ENCODE data around the gene ITGA2.

Gene ITGA2

DNA sequence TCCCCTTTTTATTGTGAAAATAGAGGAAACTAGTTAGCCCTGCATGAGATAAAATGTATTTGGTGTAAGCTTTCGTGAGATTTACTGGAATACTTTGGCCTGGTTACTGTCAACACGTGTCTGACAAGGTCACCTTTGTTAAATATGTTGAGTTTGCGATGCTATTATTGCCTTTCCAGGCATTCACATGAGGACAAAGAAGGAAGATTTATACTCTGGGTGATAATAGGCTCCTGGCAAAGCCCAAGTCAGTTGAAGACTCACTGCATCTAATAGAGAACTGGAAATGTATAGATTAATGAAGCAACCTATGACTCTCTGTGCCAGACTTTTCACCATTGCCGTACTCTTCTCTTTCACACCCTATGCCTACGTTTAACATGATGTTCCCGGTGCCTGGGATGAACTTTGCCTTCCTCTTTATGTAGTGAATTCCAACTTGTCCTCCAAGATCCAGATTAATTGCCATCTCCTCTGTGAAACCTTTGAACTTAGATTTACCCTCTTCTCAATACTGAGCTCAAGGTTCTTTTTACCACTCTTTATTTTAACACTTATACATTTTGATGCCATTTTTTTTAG, 33.9 kb downstream of the ITGA2 start:
- no peak for DNase-seq

DNA sequence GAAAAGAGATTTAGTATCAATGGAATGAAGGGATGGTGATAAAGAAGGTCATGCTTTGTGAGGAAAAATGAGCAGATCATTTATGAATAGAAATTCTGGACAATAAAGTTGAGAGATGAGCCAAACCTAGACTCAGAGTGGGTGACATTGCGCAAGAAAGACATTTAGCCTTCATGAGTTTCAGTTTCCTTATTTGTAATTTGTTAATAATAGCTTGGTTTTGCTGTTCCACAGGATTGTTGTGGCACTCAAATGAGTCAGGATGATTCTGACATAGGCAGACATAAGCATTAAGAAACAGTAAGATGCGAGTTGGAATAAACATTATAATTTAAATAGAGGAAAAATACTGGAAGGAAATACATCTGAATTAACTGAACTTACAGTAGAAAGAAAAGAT, 34.8 kb downstream of the ITGA2 start:
- DNase-seq = no peak

DNA sequence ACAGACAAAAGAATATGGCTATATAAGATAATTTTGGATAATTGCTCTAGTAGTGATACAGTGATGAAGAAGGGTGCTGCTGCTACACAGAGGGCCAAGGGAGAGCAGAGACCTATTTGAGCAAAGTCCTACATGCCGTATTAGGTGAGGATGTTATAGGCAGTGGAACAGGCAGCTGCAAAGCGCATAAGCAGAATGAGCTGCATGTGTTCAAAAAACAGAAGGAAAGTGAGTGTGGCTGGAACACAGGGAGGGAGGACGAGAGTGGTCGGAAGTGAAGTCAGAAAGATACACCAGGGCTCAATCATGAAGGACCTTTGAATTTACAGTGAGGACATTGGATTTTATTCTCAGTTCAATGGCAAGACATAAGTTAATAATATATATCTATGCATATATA, 35.4 kb downstream of the ITGA2 start:
- no peak for DNase-seq

DNA sequence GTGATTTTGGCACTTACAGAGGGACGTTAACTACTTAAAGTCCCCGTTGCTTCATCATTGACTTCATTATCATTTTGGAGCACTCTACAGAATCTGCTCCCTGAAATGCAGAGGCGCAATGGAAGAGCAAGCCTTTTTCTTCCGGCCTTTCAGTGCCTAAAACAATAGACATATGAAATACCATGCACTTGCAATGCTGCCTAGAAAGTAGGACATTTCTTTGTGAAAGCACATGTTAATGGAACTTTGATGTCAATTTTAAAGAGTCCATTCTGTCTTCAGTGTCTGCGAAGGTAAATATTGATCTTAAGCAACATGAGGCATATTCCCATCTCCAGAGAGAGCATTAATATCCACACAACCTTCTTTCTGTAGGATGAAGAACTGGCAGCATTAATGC, 36.3 kb downstream of the ITGA2 start:
- DNase-seq = no peak

DNA sequence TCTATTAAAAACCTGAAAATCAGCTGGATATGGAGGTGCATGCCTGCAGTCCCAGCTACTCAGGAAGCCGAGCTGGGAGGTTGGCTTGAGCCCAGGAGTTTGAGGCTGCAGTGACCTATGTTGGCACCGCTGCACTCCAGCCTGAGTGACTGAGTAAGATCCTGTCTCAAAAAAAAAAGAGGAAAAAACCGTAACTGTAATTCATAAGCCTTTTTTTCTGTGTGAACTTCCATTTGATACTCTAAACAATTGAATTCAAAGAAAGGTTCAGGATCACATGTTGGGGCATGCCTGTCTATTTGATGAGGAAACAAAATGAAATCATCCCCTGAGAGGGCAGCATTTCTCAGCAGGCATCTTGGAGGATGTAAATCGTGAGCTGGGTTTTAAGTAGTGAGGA, 38.8 kb downstream of the ITGA2 start:
- DNase-seq = no peak

DNA sequence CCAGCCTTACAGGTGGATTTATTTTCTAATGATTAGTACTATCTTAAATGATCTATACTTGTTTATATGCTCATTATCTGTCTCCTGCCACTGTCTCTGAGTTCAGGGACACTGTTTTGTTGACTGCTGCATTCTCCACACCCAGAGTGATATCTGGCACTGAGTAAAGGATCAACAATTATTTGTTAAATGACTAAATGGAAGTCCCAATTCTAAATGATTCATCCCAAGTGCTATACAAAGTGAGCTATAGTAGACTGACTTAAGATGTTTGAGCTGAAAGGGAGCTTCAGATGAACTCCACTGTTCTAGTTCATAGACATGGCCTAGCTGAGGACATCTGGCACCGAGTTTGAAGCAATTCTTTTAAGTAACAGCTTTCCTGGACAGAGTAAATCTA, 40.5 kb downstream of the ITGA2 start:
- no peak for DNase-seq

DNA sequence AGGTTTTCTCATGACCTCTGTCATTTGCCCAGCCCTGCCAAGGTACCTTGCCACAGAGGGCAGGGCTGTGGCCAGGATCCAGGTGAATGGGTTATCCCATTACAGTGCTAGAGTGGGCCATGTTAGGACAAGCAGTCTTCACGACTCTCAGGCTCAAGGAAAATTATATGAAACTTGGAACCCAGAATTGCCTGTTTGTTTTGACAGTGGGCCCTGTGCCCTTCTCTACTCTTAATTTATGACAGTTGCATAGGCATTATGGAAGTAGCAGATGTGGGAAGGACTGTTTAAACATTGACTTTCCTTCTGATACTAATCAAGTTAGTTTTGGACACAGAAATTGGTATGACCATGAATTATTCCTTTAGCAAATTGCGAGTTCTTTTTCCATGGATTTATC, 41.7 kb downstream of the ITGA2 start:
- DNase-seq = no peak

DNA sequence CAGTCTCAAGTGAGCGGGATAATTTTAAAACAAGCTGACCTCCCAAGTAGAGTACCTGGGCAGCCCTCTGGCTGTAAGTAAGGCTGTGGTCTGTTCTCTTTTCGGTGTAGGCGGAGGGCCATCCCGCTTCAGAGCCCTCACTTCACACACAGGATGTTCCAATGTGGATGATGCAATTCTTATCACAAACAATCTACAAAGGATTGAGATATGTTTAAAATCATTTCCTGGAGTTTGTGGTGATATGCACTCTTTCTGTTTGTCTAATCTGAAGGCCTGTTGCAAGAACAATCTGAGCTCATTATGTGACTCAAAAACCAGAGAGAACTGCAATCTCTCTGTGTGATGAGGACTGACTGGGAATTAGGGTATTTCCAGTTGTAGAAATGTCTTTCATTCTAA, 42.5 kb downstream of the ITGA2 start:
- no peak for DNase-seq

DNA sequence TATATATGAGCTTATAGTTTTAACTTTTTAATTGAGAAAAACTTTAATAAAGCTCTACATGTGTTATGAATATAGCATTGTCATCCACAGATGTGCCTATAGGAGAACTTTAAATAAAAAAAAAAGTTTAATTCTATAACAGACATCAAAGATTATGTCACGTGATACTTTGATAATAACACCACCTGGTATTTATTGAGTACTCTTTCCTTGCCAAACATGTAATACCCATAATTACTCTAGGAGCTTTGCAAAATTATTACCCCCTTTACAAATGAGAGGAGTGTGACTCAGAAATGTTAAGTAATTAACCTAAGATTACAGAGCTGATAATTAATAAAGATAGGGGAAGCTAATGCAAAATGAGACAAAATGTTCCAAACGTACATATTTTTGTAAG, 43.0 kb downstream of the ITGA2 start:
- DNase-seq = no peak

DNA sequence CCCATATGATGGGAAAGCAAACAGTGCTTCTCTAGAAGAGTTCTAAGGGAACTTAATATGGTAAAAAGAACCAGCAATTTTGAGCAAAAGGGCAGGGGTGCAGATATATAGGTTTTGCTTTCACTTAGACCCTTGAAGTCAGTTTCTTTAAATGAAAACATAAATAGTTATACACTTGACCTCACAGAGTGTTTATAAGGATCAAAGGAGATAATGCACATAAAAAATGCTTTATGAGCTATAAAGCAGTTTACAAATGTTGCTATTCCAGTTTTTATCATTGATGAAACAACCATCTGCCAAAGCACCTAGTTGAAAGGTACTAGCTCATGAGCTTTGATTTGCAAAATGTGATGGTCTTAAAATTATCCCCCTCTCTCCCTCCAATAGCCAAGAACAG, 45.7 kb downstream of the ITGA2 start:
- DNase-seq = no peak

DNA sequence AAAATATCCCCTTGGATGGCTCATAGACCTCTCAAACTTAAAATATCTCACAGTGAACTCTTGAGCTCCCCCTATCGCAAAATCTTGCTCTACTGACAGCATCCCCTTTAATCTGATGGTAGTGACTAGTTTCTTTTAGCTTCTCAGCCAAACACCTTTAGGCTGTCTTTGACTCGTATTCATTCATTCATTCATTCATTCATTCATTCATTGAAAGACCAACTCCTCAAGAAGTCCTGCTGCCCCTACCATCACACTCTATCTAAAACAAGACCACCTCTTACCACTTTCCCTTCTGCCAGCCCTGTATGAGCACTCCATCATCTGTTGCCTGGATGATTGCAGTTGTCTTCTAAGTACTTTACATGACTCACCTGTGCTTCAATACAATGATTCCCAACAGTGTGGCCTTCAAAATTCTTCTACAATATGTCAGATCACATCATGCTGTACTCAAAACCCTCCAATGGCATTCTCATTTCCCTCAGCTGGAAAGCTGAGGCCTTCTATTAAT, 46.8 kb downstream of the ITGA2 start:
- DNase-seq = no peak

DNA sequence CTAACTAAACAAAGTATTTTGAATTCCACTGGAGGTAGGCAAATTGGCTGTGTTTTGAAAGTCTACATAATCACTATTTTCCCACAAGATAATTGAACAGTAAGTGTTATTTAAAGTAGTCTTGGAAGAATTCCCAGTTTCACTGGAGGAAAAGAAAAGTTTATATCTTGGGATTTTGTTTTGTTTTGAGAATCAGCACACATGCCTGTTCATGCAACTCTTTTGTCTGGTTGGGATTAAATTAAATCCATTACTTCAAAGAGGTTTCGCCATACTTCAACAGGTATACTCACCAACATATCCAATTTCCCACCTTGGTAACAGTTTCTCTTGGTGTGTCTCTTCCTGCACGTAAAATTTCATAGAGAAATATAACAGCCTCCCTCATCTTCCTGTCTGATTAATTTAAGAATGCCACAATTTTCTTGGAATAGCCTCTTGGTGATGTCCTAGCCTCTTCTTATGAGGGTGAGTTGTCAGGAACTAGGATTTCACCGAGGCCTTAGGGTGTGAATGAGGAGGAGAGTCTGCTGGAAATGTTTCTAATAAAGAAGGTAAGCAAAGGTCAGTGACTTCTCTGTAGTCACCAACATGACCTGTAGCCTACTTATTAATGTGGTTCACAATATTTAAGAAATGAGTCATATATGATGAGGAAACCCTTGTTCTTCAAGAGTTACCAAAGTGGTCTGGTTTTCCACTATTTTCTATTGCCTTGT, 48.1 kb downstream of the ITGA2 start:
- no peak for DNase-seq

DNA sequence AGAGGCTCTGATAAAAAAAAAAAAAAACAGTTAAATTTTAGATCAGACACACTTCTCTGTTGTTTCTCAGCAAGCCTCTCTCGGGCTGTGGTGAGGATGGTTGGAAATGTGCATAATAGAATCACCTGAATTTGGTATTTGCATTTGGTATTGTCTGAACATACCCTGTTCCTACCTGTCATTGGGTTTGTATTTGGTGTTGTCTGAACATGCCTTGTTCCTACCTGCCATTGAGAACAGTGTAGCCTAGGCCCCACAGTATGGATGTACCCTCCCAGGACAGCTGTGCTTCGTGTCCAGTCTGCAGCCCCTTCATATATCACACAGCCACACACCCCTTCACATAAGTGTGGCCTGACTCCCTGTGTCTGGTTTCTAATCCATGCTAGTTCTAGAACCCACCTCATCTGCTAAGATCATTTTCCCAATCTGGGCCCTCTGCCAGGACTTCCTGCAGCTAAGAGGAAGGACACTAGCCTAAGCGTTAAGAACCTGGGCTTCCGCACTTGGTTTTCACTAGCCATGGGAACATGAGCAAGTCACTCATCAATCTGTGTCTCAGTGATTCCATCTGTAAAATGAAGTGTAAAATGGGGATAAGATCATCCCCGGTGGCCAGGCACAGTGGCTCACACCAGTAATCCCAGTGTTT, 49.2 kb downstream of the ITGA2 start:
- DNase-seq = no peak

DNA sequence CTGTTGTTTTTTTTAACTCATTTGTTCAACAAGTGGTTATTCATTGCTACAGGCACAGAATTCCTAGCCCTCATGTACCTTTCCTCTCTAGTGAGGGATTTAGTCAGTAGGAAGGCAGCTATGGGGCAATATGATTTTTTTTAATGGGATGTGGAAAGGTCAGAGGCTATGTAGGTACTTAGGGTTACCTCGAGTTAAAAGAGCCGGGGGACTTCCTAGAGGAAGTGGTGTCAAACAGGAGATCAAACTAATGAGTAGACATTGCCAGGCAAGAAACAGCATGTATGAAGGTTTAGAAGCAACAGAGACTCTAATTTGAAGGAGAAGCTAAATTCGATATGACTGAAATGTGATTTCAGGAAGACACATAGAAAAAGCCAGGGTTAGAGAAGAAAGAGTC, 50.7 kb downstream of the ITGA2 start:
- no peak for DNase-seq

DNA sequence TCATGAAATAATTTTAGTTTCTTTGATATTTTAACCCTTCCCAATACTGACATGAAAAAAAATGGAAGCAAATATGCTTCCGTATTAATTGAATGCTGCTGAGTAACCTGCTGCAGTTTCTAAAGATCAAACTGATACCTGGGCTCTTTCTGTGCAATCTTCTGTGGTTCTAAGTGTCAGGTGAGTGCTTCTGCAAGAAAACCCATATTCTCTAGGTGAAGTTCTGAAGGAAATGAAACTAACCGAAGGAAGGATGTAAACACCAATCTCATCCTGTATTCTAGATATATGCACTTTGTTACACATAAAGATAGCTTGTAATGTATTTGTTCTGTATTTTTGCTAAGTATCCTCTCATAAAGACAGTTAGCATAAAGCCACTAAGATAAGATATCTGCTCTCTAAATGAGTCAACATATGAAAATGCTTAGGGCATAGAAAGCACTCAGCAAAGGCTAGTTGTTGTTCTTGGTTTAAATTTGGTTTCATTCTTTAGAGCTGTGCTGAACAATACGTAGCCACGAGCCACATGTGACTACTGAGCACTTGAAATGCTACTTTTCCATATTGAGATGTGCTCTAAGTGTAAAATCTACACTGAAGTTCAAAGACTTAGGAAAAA, 52.0 kb downstream of the ITGA2 start:
- no peak for DNase-seq

DNA sequence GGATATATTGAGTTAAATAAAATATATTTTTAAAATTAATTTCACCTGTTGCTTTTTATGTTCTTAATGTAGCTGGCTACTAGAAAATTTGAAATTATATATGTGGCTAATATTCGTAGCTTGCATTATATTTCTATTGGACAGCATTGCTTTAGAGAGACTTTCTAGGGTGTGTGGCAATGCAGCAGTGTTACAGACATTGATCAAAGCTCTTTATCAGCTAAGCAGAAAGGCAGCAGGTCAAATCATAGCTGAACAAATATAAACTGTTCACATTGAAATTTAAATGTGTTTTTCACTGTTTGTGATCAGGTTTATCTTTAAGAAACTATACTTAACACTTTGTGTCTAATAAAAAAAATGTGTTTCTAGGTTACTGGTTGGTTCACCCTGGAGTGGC, 52.6 kb downstream of the ITGA2 start:
- no peak for DNase-seq

DNA sequence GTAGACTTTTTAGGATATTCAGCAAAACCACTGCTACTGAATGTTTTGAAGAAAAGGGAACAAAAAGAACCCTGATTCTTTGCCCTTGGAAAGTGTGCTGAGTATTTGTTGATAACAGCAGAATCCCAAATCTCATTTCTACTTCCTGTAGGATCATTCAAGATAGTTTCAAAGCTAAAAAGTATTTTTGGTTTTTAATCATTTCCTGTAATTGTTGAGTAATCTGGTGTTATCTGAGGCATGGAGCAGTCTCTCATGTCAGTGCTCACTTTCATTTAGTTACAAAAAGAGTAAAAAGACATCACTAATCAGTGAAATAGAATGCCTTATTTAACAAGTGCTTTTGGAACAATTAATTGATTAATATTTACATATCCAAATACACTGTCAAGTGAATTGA, 56.1 kb downstream of the ITGA2 start:
- no peak for DNase-seq

DNA sequence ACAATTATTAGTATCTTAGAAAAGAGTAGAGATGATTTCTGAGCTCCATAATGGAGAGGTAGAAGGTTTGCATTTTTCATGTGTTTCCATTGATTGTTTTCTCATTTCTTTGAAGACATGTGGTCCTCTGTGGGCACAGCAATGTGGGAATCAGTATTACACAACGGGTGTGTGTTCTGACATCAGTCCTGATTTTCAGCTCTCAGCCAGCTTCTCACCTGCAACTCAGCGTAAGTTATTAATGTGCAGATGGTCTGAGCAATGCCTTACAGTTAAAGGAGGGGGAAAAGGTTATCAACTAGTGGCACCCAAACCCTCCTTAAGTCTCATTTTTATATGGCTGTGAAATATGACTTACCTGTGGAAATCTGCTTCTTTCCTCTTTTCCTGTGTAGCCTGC, 59.1 kb downstream of the ITGA2 start:
- no peak for DNase-seq

DNA sequence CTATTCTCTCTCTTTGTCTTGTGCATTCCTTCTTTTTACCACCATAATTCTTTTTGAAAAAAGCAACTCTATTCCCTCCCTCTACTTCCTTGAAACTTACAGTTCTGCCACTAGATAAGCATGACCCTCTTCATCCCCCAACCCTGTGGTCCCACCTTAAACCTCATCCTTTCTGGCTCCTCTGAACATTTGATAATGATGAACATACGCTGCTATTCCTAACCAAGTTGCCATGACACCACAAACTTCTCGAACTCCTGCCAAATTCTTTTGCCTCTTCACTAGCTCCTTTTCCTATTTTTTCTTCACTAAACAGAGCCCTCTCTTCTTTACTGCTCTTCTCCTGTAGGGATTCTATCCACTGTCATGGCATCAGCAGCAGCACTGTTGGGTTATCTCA, 63.3 kb downstream of the ITGA2 start:
- no peak for DNase-seq

DNA sequence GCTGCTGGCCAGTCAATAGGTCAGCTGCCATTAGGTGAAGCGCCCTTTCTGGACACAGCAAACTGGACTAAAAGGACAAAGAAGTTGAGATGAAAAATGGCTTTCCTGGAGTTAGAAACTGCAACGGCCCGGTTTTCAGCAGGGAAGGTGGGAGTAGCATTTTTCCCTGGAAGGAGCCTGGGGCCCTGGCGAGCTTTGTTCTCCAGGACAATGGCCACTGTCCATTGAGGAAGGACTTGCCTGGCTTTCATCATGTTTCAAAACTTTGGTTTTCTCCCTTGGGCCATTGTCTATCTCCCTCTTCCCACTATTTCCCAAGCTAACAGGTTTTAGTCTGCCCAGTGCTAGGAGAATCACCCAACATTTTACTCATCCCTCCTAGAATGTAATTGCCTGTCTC, 64.2 kb downstream of the ITGA2 start:
- DNase-seq = no peak

DNA sequence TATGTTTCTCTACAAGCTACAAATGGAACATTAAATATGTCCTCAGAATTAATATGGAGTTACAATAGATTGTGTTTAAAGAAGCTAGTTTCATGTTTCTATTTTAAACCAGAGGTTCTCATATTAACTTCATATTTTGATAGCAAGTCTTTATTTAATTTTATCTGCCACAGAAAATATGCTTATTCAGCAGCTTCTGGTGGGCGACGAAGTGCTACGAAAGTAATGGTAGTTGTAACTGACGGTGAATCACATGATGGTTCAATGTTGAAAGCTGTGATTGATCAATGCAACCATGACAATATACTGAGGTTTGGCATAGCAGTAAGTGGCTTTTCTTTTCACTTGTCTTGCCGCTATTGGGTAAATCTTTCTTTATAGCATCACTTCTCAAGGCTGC, 66.2 kb downstream of the ITGA2 start:
- no peak for DNase-seq

DNA sequence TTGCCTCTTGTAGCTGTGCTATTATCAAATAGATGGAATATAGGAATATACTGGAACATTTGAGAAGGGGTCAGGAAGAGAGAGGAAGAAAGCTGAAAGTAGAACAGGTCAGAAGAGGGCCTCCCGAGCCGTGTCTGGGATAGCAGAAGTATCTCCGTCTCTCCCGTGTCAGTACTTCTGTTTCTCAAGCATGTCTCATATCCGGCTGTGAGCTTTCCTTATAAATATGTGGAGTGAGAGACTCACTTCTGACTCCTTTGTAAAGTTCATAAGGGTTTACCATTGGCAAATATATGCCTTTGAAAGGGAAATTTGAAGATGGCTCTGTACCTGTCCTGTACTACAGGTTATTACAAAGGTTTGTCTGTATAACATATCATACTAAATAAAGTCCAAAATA, 70.1 kb downstream of the ITGA2 start:
- no peak for DNase-seq

DNA sequence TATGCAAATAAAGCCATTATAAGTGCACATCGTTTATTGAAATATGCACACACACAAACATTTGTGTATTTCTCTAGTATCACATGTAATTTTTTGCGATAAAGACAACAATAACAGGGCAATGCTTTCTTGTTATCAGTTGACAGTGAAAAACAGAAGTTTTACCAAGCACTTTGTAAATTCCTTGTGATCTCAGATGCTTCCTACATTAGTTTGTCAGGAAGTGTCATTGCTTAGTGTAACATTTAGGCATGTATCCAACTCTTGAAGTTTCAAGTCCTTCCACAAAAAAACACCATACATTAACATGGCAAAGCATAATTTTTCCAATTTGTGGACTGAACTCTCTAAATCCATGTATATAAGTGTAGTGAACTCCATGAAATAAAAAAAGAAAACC, 74.0 kb downstream of the ITGA2 start:
- no peak for DNase-seq

DNA sequence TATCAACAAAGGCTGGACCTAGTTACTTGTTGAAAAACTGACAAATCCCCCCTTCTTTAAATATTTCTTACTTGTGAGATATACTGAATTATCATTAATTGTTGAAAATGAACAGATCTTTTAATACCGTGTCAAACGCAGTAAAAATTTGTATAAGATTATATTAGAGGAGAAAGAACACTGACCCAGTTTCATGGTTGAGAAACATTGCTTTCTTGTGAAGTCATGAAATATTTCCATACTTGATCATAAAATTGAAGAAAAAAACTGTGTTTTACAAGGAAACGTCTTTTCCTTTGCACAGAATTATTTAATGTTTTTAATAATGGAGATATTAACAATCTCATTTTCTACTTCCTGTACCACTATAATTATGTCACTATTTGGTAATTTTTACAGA, 74.6 kb downstream of the ITGA2 start:
- DNase-seq = no peak
